Myocyte (in vitro differentiated cells): Measurements from ENCODE around the gene NRXN3. TPM values are rescaled to one million over a fixed set of nuclear protein-coding genes. Genes with fewer than 3 reads are reported as not detected.
"Not testable (repeated sequence)": the region's sequence is repeated elsewhere in the genome, so short reads cannot be mapped to it uniquely, and the experiment has no call there.

Experiments used
- DNase-seq: peaks from one replicate; pipeline ENCODE4 v3.0.0-alpha.2; 2012; ENCODE audit warnings: low read depth
- total RNA-seq: library from RNA; depleted of rRNA; stranded (reverse); fragments of >200 nt; gene quantifications from 2 replicates; pipeline ENCODE4 v1.2.3, GENCODE V29; 2014

The NRXN3 gene
- total RNA-seq, 1 donor from 2014 or later = 0.05 TPM

DNA sequence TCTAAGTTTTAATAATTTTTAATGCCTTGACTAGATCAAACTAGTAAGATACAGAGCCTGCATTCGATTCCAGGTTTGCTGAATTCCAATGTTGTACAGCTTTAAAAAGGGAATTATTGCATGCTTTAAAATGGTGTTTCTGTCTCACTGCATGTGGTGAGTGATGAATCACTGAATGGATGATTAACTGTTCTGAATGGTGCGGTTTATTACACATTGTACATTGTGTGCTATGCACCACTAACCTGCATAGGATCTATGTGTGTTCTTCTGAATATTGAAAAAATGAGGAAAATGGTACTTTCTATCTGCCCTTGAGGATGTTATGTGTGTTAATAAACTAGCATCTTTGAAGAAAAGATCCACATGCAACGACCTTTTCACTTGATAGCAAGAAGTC is 231.7 kb downstream of the NRXN3 start:
- DNase-seq = no peak

GRCh38 chr14:78403278-78403815 is 233.2 kb downstream of the NRXN3 start:
- peak; percentile 22 for DNase-seq

DNA sequence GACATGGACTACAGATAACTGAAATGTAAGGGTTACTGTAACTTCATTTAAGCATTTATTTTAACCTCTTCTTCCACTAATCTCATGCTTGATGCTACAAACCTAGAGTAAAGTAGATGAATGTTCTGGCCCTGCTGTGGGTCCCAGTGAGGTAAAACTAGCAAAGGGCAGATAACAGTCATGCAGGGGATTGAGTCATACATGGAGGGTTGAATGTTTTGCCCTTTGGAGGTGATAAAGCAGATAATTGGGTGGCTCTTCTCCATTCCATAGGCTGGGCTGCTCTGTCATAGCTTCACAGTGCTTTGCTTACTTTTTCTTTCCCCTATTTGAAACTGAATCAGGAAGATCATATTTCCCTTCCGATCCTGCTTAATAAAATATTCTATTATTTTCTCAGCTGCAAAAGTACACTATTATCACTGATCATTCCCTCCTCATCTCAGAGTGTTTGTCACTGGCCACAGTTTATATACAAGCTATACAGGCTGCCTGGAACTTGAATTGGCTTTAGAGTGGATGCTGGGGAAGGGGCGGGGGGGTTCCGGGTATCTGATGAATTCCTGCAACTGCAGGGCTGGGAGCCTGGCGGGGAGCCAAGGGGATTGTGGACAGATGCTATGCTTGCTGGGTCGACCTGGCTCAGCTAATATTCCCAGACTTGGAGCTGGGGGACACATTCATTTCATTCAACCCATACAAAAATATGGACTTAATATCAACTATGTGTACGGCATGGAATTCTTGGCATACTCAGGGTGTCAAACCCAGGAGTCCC is 235.1 kb downstream of the NRXN3 start:
- DNase-seq = peak; percentile 5

- DNase-seq = no peak
Observed at GRCh38 chr14:78412475-78412874, 242.3 kb downstream of the NRXN3 start.

- no peak for DNase-seq
Observed at GRCh38 chr14:78414172-78414571, 244.0 kb downstream of the NRXN3 start.

GRCh38 chr14:78417532-78417931 is 247.4 kb downstream of the NRXN3 start:
- no peak for DNase-seq

GRCh38 chr14:78424311-78424710 is 254.1 kb downstream of the NRXN3 start:
- no peak for DNase-seq

DNA sequence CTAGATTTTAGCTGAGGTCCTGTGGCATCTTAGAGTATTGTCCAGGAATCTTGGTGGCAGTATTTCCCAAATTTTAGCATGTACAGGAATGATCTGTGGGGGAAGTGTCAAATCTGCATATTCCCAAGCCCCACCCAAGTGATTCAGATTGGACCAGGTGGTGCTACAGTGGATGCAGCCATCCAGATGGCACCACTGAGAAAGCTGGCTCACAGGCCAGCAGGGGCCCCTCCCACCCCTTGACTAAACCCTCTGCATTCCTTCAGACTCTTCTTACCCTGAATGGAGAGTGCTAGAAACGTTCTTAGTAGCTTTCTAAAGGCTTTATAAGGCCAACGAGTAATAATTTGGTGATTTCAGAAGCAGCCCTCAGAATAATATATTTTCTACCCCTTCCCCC is 255.2 kb downstream of the NRXN3 start:
- DNase-seq = no peak

- no peak for DNase-seq
Observed at GRCh38 chr14:78425782-78426181, 255.6 kb downstream of the NRXN3 start.

- DNase-seq = no peak
Observed at GRCh38 chr14:78432046-78432445, 261.9 kb downstream of the NRXN3 start.

GRCh38 chr14:78437448-78437847 is 267.3 kb downstream of the NRXN3 start:
- DNase-seq = not testable (repeated sequence)

GRCh38 chr14:78440356-78440894 is 270.3 kb downstream of the NRXN3 start:
- no peak for DNase-seq

DNA sequence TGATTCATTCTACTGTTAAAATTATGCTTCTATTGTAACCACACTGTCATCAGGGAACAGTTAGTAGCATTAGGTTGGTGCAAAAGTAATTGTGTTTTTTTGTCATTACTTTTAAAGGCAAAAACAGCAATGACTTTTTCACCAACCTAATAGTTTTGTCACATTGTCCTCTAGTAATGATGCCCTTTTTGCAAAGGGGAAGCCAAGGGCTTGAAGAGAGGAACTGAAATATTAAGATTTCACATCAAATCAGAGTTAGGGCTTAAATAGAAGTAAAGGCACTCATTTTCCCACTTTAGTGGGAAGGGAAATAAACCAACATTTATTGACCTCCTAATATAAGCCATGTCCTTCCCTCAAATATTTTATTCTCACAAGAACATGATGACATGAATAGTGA is 273.7 kb downstream of the NRXN3 start:
- no peak for DNase-seq

DNA sequence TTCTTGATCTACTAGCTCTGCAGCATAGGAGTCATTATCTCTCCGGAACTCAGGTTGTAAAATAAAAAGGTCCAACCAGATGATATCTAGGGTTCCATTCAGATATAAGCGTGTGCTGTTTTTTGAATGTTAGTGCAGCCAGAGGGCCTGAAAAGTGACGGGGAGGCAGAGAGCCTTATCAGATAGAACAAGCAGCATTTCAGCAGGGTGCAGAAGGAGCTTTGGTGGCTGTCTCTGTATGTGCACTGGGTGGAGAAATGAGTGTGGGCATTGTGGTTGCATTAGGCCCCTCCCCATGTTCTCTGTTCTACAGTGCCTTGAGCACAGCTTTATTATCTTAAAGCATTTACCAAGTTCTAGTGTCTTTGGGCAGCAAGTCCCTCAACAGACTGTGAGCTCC is 275.1 kb downstream of the NRXN3 start:
- no peak for DNase-seq

GRCh38 chr14:78446807-78447206 is 276.6 kb downstream of the NRXN3 start:
- peak; percentile 20 for DNase-seq

DNA sequence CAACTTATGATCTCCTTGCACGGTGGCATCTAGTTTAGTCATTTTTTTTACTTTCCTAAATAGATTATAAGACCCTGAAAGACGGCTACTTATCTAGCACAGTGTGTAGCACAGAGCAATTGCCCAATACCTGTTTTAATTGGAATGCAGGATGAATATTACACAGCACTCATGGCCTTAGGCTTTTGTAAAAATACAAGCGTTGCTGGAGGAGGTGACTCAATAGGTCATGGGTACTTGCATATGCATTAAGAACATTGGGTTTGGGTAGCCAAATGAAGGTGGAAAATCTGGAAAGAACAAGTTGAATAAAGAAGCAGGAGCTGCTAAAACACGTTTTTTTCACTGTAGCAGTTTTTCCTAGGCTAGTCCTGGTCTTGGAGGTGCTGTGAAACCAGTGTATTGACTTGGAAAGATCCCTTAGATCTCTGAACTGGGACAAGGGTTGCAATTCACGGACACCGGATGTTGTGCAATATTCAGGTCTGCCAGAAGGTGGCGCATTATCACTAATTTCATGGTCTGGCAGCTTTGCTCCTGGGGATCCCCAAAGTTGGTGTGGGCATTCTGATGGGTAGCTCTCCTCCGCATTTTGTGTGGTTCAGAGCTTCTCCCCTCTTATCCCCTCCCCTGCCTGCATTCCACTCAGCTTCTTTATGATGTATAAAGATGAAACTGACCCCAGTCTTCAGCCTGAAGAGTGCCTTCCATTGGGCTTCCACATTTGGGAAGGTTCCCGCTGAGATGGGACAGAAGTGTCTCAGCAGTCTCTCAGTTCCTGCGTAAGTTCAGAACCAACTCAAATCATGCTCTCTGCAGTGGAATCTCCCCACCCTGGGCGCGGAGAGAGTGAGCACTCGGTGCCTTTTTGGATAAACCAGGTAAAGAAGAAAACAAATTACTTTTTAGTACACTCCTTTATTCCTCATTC is 278.3 kb downstream of the NRXN3 start:
- peak; percentile 34 for DNase-seq

GRCh38 chr14:78450669-78451318 is 280.6 kb downstream of the NRXN3 start:
- DNase-seq = no peak

- DNase-seq = no peak
Observed at GRCh38 chr14:78451319-78451695, 281.1 kb downstream of the NRXN3 start.

GRCh38 chr14:78455896-78456435 is 285.8 kb downstream of the NRXN3 start:
- no peak for DNase-seq

DNA sequence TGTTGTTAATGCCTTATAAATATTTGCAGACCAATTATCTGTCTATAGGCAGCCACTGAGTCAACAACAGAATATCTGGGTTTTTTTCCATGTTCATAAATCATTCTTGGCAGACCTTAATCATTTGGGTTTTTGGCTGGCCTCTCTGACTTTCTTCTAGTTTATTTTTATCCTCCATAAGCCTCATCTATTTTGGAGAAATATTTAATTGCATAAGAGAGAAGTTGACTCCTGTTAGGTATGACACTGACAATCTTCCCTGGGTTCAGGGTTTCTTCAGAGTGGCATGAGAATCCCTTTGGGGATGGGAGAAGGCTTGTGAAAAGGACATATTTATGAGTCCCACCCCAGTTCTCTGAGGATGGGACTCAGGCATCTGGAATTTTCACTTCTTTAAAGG is 299.8 kb downstream of the NRXN3 start:
- no peak for DNase-seq
